Suprapubic skin (tissue), 4 donors: Measurements from ENCODE around the gene ZRANB1. TPM values are rescaled to one million over a fixed set of nuclear protein-coding genes. Genes with fewer than 3 reads are reported as not detected.
A peak's percentile ranks its signal among the peaks of the same experiment; 100 is the strongest.

Experiments used
- DNase-seq, 2 donors: peaks; one replicate each; pipeline ENCODE4 v3.0.0-alpha.2; 2019; ENCODE audit warnings: low spot score in 2 of 2
- H3K27ac ChIP-seq: fragments of 200-600 bp; sonication (generic); one replicate; pipeline ENCODE4 v1.5.1; 2019
- H3K27me3 ChIP-seq: fragments of 200-600 bp; sonication (generic); one replicate; pipeline ENCODE4 v1.5.1; 2019
- H3K36me3 ChIP-seq: fragments of 200-600 bp; sonication (generic); one replicate; pipeline ENCODE4 v1.5.1; 2019
- H3K4me1 ChIP-seq: fragments of 200-600 bp; sonication (generic); one replicate; pipeline ENCODE4 v1.5.1; 2019
- H3K4me3 ChIP-seq: fragments of 200-600 bp; sonication (generic); one replicate; pipeline ENCODE4 v1.5.1; 2019; ENCODE audit warnings: mild to moderate bottlenecking
- H3K9me3 ChIP-seq: fragments of 200-600 bp; sonication (generic); one replicate; pipeline ENCODE4 v1.5.1; 2019
- CTCF ChIP-seq, 2 donors: fragments of 200-600 bp in 1 of 2; fragments of 450-650 bp in 1 of 2; sonication (generic) in 1 of 2; IDR thresholded peaks; one replicate each; pipeline ENCODE4 v1.5.1; 2016 to 2019; ENCODE audit warnings: antibody characterized with exemption in 2 of 2, mild to moderate bottlenecking in 1 of 2, moderate library complexity in 1 of 2
- EP300 ChIP-seq: sonication (generic); formaldehyde crosslinking; IDR thresholded peaks from one replicate; pipeline ENCODE4 v1.6.1; 2017; ENCODE audit warnings: antibody characterized with exemption
- POLR2A ChIP-seq, 2 donors: fragments of 450-650 bp; IDR thresholded peaks; one replicate each; pipeline ENCODE4 v1.6.1; 2017; ENCODE audit warnings: antibody characterized with exemption in 2 of 2, mild to moderate bottlenecking in 2 of 2, moderate library complexity in 2 of 2
- POLR2AphosphoS5 ChIP-seq, 3 donors: sonication (generic); formaldehyde crosslinking; IDR thresholded peaks; one replicate each; pipeline ENCODE4 v1.6.1; 2017; ENCODE audit warnings: antibody characterized with exemption in 3 of 3
- WGBS: methylation state at CpG from one replicate; pipeline ENCODE4 v1.1.5; 2018; 5-methylcytosine and 5-hydroxymethylcytosine counted together
- total RNA-seq, 4 donors: library from RNA; depleted of rRNA; stranded (reverse); fragments of >200 nt; gene quantifications; one replicate each; pipeline ENCODE4 v1.1.0, GENCODE V29; 2016

The ZRANB1 gene
- total RNA-seq, 4 donors from 2014 or later, result 21.2 to 37.9 (median 30.2) TPM

DNA sequence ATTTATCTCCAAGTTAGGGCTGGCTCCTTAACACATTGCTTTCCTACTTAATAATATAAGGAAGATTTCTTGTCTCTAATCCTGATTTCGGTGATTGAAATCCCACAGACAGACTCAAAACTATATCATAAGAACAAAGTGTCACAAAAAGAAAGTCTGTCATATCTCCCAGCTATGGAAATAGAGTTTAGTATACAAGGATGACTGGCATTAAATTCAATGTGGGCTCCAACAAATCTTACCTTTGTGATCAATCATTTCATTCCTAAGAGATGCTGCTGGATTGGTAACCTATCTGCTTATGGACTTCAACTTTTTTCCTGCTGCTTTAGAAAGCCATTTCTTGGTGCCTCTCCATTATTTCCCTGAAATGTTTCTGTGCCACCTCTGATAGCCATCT is 39.5 kb upstream of the ZRANB1 start:
- Histone ChIP-seq H3K27ac (no peak overlapping the region), H3K4me3 (no peak overlapping the region), H3K4me1 (peaks cover 2% of the 10 kb centered on the region), H3K9me3 (no peaks in the 10 kb centered on the region), H3K36me3 (no peaks in the 10 kb centered on the region), H3K27me3 (peaks cover 6% of the 10 kb centered on the region)
- 93% methylated on average over 1 of the region's 1 CpG for WGBS
- no peak for DNase-seq
- TF ChIP-seq EP300, result no peak
- no peak for TF ChIP-seq CTCF (IDR thresholded peaks at IDR 0.05)
- no peak for TF ChIP-seq POLR2A (IDR thresholded peaks at IDR 0.05)
- no peak for TF ChIP-seq POLR2AphosphoS5 (IDR thresholded peaks at IDR 0.05)

- Histone ChIP-seq H3K4me1 (peaks cover 2% of the 10 kb centered on the region), H3K27ac (no peak overlapping the region), H3K4me3 (no peak overlapping the region), H3K36me3 (no peaks in the 10 kb centered on the region), H3K27me3 (peaks cover 6% of the 10 kb centered on the region), H3K9me3 (no peaks in the 10 kb centered on the region)
- 56% methylated on average over 2 of the region's 2 CpGs for WGBS
- TF ChIP-seq POLR2A (IDR thresholded peaks at IDR 0.05) (no peak), POLR2AphosphoS5 (IDR thresholded peaks at IDR 0.05) (no peak), EP300 (no peak), CTCF (IDR thresholded peaks at IDR 0.05) (no peak)
- peak in 1 of 2 donors; percentile 5 for DNase-seq
Measured at GRCh38 chr10:124903111-124903510, 38.8 kb upstream of the ZRANB1 start.

DNA sequence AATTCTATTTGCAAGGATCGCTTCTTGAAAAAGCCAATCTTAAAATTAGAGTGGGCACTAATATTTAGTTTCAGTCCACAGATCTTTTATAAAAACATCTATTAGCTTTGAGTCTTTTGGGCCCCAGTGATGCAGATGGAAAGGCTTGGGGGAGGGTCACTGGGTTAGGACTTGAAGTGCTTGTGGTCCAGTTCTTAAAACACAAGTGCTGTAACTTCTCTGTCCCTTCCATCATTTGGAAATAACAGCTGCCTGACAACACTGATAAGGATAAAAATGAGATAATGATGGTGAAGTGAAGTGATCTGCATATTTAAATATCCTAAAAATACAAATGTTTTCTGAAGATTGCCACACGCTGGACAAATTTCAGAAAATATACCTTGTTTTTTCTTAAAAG is 37.1 kb upstream of the ZRANB1 start:
- Histone ChIP-seq H3K27ac (no peak overlapping the region), H3K4me1 (no peaks in the 10 kb centered on the region), H3K36me3 (no peaks in the 10 kb centered on the region), H3K4me3 (no peak overlapping the region), H3K27me3 (no peaks in the 10 kb centered on the region), H3K9me3 (no peaks in the 10 kb centered on the region)
- 97% methylated on average over 2 of the region's 2 CpGs for WGBS
- DNase-seq, result peak in 1 of 2 donors; percentile 1
- TF ChIP-seq EP300 (no peak), CTCF (IDR thresholded peaks at IDR 0.05) (no peak), POLR2A (IDR thresholded peaks at IDR 0.05) (no peak), POLR2AphosphoS5 (IDR thresholded peaks at IDR 0.05) (no peak)

DNA sequence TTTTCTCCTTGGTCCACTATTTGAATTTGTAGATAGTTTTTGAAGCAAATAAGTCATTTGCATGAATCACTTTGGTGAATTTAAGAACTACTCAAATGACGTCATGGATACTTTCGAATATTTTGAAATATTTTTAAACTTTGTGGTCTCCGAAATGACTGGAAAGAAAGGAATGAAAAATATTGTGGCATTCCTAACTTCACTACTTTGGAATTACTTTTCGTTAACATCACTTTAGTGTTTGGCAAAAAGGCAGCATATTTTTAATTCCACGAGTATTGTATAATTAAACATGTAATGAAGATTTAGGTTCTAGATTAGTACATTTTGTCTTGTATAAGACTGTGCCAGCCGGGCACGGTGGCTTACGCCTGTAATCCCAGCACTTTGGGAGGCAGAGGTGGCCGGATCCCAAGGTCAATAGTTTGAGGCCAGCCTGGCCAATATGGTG is 35.3 kb upstream of the ZRANB1 start:
- TF ChIP-seq POLR2A (IDR thresholded peaks at IDR 0.05) (no peak), EP300 (no peak), POLR2AphosphoS5 (IDR thresholded peaks at IDR 0.05) (no peak), CTCF (IDR thresholded peaks at IDR 0.05) (no peak)
- Histone ChIP-seq H3K4me3 (no peak overlapping the region), H3K9me3 (no peaks in the 10 kb centered on the region), H3K27ac (no peak overlapping the region), H3K27me3 (no peaks in the 10 kb centered on the region), H3K4me1 (no peaks in the 10 kb centered on the region), H3K36me3 (no peaks in the 10 kb centered on the region)
- no peak for DNase-seq
- WGBS, result 70% methylated on average over 9 of the region's 9 CpGs

DNA sequence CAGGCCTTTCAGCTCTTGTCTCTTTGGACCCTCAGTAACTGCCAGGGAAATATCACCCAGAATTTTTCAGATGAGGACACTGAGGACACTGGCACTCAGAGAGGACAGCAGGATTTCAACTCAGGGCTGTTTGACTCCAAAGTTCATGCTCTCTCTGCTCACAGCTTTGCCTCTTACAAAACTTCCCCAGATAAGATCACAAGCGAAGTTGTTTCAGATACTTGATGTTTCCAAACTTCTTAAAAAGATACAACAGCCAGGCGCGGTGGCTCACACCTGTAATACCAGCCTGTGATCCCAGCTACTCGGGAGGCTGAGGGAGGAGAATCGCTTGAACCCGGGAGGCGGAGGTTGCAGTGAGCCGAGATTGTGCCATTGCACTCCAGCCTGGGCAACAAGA is 32.4 kb upstream of the ZRANB1 start:
- TF ChIP-seq POLR2AphosphoS5 (IDR thresholded peaks at IDR 0.05), result no peak
- no peak overlapping the region for H3K4me3 ChIP-seq
- no peak for DNase-seq
- 92% methylated on average over 8 of the region's 8 CpGs for WGBS
- H3K9me3 ChIP-seq, result no peaks in the 10 kb centered on the region
- H3K27ac ChIP-seq, result no peak overlapping the region
- H3K27me3 ChIP-seq, result no peaks in the 10 kb centered on the region
- H3K36me3 ChIP-seq, result no peaks in the 10 kb centered on the region
- H3K4me1 ChIP-seq, result peaks cover 3% of the 10 kb centered on the region
